Ishikawa (cell line): ENCODE results near the gene ORMDL2.

Experiments used
- CEBPB ChIP-seq: IDR thresholded peaks from 2 replicates; pipeline ENCODE4 v1.6.1; 2012
- CREB1 ChIP-seq: IDR thresholded peaks from 2 replicates; pipeline ENCODE4 v1.6.1; 2012; ENCODE audit warnings: low read depth
- EGR1 ChIP-seq: IDR thresholded peaks from 2 replicates; pipeline ENCODE4 v1.6.1; 2012
- EP300 ChIP-seq: IDR thresholded peaks from 2 replicates; pipeline ENCODE4 v1.6.1; 2012; ENCODE audit warnings: borderline replicate concordance
- FOXM1 ChIP-seq: IDR thresholded peaks from 2 replicates; pipeline ENCODE4 v1.6.1; 2012; ENCODE audit warnings: low read depth, borderline replicate concordance
- MAX ChIP-seq: IDR thresholded peaks from 2 replicates; pipeline ENCODE4 v1.6.1; 2012
- NFIC ChIP-seq: IDR thresholded peaks from 2 replicates; pipeline ENCODE4 v1.6.1; 2012
- RAD21 ChIP-seq: IDR thresholded peaks from 2 replicates; pipeline ENCODE4 v1.6.1; 2012; ENCODE audit warnings: low read depth
- REST ChIP-seq: IDR thresholded peaks from 2 replicates; pipeline ENCODE4 v1.6.1; 2012; ENCODE audit warnings: low read depth, mild to moderate bottlenecking
- TAF1 ChIP-seq: IDR thresholded peaks from 2 replicates; pipeline ENCODE4 v1.6.1; 2012; ENCODE audit warnings: low read depth, mild to moderate bottlenecking
- TCF12 ChIP-seq: IDR thresholded peaks from 2 replicates; pipeline ENCODE4 v1.6.1; 2012; ENCODE audit warnings: low read depth
- TEAD4 ChIP-seq: IDR thresholded peaks from 2 replicates; pipeline ENCODE4 v1.6.1; 2012
- USF1 ChIP-seq: IDR thresholded peaks from 2 replicates; pipeline ENCODE4 v1.6.1; 2012
- YY1 ChIP-seq: IDR thresholded peaks from 2 replicates; pipeline ENCODE4 v1.6.1; 2012; ENCODE audit warnings: low read depth
- ZBTB7A ChIP-seq: IDR thresholded peaks from 2 replicates; pipeline ENCODE4 v1.6.1; 2012; ENCODE audit warnings: low read depth

Gene ORMDL2

GRCh38 chr12:55827806-55828205 lies 10.0 kb downstream of the ORMDL2 start:
- no peak for TF ChIP-seq USF1

- no peak for TF ChIP-seq CREB1
Observed at GRCh38 chr12:55828357-55828756, 10.5 kb downstream of the ORMDL2 start.

GRCh38 chr12:55829967-55830600 lies 12.2 kb downstream of the ORMDL2 start:
- TF ChIP-seq ZBTB7A (peak; percentile 92), YY1 (no peak), NFIC (no peak), REST (no peak), TCF12 (no peak; the same call in 1 of the 2 replicates), CEBPB (no peak), MAX (no peak), USF1 (no peak), EP300 (peak; percentile 13; the same call in 1 of the 2 replicates), TEAD4 (peak; percentile 31; the same call in 1 of the 2 replicates), EGR1 (peak; percentile 87), TAF1 (peak; percentile 46; the same call in 1 of the 2 replicates), RAD21 (peak; percentile 15; the same call in 1 of the 2 replicates), FOXM1 (no peak), CREB1 (no peak; the same call in 1 of the 2 replicates)

GRCh38 chr12:55830601-55831446 lies 13.0 kb downstream of the ORMDL2 start:
- peak; percentile 67 for TF ChIP-seq CREB1
- peak; percentile 31; the same call in 1 of the 2 replicates for TF ChIP-seq EP300
- TF ChIP-seq MAX = peak; percentile 57; the same call in 1 of the 2 replicates
- peak; percentile 4; the same call in 1 of the 2 replicates for TF ChIP-seq TAF1
- no peak for TF ChIP-seq TCF12

GRCh38 chr12:55831447-55831815 lies 13.6 kb downstream of the ORMDL2 start:
- TF ChIP-seq YY1 (no peak), NFIC (no peak), TEAD4 (no peak), MAX (no peak), RAD21 (no peak), EGR1 (no peak), EP300 (no peak), TCF12 (no peak), CREB1 (no peak), CEBPB (no peak), FOXM1 (no peak), REST (no peak), USF1 (no peak), TAF1 (no peak)
